Tongue (tissue), 2 donors: Measurements from ENCODE around the gene TPPP3. TPM values are rescaled to one million over a fixed set of nuclear protein-coding genes. Genes with fewer than 3 reads are reported as not detected.
A peak's percentile ranks its signal among the peaks of the same experiment; 100 is the strongest.
"Not testable (repeated sequence)": the region's sequence is repeated elsewhere in the genome, so short reads cannot be mapped to it uniquely, and the experiment has no call there.

Experiments used
- DNase-seq: peaks from one replicate; pipeline ENCODE4 v3.0.0-alpha.2; 2015
- total RNA-seq: library from RNA; depleted of rRNA; stranded (reverse); fragments of >200 nt; gene quantifications from one replicate; pipeline ENCODE4 v1.2.3, GENCODE V29; 2014

TPPP3 gene
- total RNA-seq, 1 donor from 2014 or later, result 135 TPM

- no peak for DNase-seq
Measured at GRCh38 chr16:67426022-67426421, 32.7 kb upstream of the TPPP3 start.

GRCh38 chr16:67425580-67425979 lies 32.3 kb upstream of the TPPP3 start:
- peak; percentile 66 for DNase-seq

GRCh38 chr16:67425061-67425460 lies 31.8 kb upstream of the TPPP3 start:
- peak; percentile 37 for DNase-seq

- DNase-seq, result no peak
Measured at GRCh38 chr16:67424261-67424615, 30.9 kb upstream of the TPPP3 start.

GRCh38 chr16:67423611-67424260 lies 30.4 kb upstream of the TPPP3 start:
- no peak for DNase-seq

GRCh38 chr16:67423015-67423414 lies 29.7 kb upstream of the TPPP3 start:
- no peak for DNase-seq

- DNase-seq, result no peak
Measured at GRCh38 chr16:67421030-67421429, 27.7 kb upstream of the TPPP3 start.

- no peak for DNase-seq
Measured at GRCh38 chr16:67419931-67420330, 26.6 kb upstream of the TPPP3 start.

GRCh38 chr16:67419502-67419901 lies 26.2 kb upstream of the TPPP3 start:
- DNase-seq, result no peak

- DNase-seq, result no peak
Measured at GRCh38 chr16:67417333-67418061, 24.2 kb upstream of the TPPP3 start.

- DNase-seq, result peak; percentile 87
Measured at GRCh38 chr16:67415872-67416793, 22.8 kb upstream of the TPPP3 start, which contains the start of gene ZDHHC1. Gene ZDHHC1, minus strand, starts transcription at chr16:67416477. Its CDS starts 8,702 bp downstream, at chr16:67407775.

GRCh38 chr16:67415421-67415820 lies 22.1 kb upstream of the TPPP3 start:
- DNase-seq, result not testable (repeated sequence)

GRCh38 chr16:67413978-67414911 lies 20.9 kb upstream of the TPPP3 start:
- DNase-seq, result no peak

GRCh38 chr16:67412294-67412693 lies 19.0 kb upstream of the TPPP3 start:
- no peak for DNase-seq

GRCh38 chr16:67411339-67411738 lies 18.0 kb upstream of the TPPP3 start:
- no peak for DNase-seq

GRCh38 chr16:67409631-67410030 lies 16.3 kb upstream of the TPPP3 start:
- no peak for DNase-seq

GRCh38 chr16:67407788-67408452 lies 14.6 kb upstream of the TPPP3 start:
- DNase-seq, result no peak

- no peak for DNase-seq
Measured at GRCh38 chr16:67407176-67407787, 14.0 kb upstream of the TPPP3 start.

GRCh38 chr16:67406111-67406971 lies 13.0 kb upstream of the TPPP3 start:
- peak; percentile 87 for DNase-seq

- no peak for DNase-seq
Measured at GRCh38 chr16:67405336-67405735, 12.0 kb upstream of the TPPP3 start.
